HG03565 (cell line): ENCODE results near the gene CHMP1A.
"Not testable (repeated sequence)": the region's sequence is repeated elsewhere in the genome, so short reads cannot be mapped to it uniquely, and the experiment has no call there.

Source experiments
- ATAC-seq: cut with Tn5 transposase; IDR thresholded peaks from one replicate; pipeline ENCODE4 v1.9.1; 2021; ENCODE audit warnings: mild to moderate bottlenecking, moderate library complexity; ENCODE audit not compliant: unreplicated experiment

CHMP1A gene

GRCh38 chr16:89661215-89661614 lies 3.7 kb upstream of the CHMP1A start:
- no peak for ATAC-seq

- ATAC-seq = no peak
These were observed 2.6 kb upstream of the CHMP1A start for GRCh38 chr16:89660146-89660545.

- ATAC-seq = no peak
These were observed 842 bp upstream of the CHMP1A start for GRCh38 chr16:89658221-89658879.

GRCh38 chr16:89656435-89657121 lies 930 bp downstream of the CHMP1A start:
- ATAC-seq = no peak

GRCh38 chr16:89655062-89655643 lies 2.4 kb downstream of the CHMP1A start:
- ATAC-seq = no peak

DNA sequence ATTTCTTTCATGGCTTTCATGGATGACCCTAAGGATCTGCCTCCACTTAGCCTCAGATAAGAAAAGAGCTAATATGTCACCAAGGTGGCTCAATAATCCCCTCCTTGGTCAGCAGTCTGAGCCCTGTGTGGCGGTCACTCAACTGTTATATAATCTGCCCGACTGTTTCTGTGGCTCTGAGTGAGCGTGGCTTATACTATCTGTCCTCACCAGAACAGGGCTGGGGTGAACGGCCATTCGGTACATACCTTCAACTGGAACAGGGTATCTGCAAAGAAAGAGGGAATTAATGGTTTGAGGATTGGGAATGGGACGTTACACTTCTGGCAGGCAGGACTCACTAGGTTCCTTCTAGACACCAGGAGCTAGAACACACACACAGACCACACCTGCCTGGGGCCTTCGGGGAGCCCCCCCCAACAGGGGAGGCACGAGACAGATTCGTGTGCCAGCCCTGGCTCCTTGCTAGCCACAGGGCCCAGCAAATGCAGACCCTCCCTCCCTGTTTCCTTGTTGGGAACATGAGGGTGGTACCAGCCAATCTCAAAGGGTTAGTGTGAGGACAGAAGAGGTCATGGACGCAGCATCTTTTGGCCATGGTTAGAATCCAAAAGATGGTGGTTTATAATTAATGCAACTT lies 3.7 kb downstream of the CHMP1A start:
- ATAC-seq = no peak

DNA sequence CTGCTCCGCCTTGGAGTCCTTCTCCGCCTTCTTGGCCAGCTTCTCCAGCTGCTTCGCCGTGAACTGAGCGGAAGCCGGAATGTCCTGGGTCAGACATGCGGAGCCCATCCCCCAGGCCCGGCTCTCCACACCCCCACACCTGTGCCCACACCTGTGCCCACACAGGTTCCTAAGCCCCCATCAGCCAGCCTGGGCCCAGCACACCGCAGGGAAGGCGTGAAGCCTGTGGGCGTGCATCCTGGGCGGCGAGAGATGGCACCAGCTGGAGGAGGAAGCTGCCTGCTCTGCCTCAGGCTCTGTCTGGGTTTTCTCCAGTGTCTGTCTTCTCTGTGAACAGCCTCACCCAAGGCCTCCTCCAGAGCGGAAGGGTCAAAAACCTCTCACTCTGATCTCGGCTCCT lies 5.9 kb downstream of the CHMP1A start:
- no peak for ATAC-seq

DNA sequence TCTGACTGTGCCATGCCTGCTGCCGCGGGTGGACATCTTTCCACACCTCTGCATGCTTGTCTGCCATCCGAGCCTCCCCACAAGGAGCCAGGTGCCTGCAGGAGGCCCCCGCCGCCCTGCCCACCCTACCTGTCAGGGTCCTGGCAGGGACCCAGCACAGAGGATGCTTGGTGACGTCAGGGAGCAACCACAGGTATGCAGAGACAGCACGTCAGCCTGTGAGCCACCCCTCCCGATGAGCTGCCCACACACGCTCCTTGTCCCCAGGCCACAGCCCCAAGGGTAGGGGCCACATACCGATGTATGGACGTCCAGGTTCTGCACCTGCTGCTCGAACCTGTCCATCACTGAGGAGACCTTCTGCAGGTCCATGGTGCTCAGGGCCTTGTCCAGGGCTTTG lies 10.6 kb downstream of the CHMP1A start:
- no peak for ATAC-seq

GRCh38 chr16:89646270-89646669 lies 11.2 kb downstream of the CHMP1A start:
- no peak for ATAC-seq

DNA sequence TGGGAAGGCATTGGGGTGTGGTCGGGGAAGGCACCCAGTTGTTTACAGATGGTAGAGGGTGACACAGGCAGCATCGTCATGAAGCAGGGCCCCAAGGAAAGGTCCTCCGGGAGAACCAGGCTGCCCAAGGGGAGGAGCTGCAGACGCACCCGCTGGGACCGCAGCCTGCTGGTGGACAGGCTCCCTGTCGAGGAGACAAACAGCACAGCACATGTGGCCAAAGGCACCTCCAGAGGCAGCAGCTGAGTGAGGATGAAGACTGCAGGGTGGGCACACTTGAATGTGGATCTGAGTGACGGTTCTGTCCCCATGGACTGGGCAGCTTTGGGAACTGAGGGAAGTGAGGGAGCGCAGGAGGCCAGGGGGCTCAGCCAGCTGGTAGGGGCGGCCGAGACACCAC lies 12.4 kb downstream of the CHMP1A start:
- ATAC-seq = no peak

DNA sequence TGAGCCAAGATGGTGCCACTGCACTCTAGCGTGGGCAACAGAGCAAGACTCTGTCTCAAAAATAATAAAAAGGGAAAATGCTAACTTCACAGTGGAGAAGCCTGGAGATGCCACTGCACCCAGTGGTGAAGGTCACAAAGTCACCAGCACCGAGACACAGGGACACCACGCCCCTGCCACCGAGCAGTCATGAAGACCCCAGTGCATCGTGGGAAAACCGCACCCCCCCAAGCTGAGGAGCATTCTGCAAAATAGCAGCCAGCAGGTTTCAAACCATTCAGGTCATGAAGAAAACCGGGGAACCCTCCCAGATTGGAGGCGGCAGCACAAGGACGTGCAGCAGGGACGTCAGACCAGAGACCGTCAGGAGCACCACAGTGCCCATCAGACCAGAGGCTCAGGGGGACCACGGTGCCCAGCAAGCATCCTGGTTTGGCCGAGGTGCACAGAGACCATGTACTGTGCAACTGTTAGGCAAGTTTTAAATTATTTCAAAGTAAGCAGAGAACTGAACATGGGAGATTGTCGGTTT lies 13.7 kb downstream of the CHMP1A start:
- ATAC-seq = no peak

DNA sequence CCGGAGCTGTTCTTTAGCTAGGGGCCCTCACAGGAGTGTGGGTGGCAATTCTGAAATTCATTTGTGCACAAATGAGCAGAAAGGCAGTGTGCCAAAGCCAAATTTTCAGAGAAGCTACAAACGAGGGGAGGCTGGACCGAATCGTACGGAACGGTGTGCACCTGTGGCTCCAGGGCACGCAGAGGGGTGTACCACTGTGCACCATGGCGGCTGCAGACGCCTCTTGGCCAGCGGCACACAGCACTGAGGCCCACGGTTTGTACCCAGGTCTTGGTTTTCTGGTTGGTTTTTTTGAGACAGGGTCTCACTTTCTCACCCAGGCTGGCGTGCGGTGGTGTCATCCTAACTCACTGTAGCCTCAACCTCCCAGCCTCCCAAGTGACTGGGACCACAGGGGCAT lies 14.9 kb downstream of the CHMP1A start:
- no peak for ATAC-seq

GRCh38 chr16:89641458-89642119 lies 15.9 kb downstream of the CHMP1A start:
- ATAC-seq = no peak

- ATAC-seq = no peak
These were observed 18.1 kb downstream of the CHMP1A start for GRCh38 chr16:89639385-89639784.

GRCh38 chr16:89638455-89638854 lies 19.1 kb downstream of the CHMP1A start:
- ATAC-seq = no peak

- ATAC-seq = no peak
These were observed 20.1 kb downstream of the CHMP1A start for GRCh38 chr16:89637379-89637778.

DNA sequence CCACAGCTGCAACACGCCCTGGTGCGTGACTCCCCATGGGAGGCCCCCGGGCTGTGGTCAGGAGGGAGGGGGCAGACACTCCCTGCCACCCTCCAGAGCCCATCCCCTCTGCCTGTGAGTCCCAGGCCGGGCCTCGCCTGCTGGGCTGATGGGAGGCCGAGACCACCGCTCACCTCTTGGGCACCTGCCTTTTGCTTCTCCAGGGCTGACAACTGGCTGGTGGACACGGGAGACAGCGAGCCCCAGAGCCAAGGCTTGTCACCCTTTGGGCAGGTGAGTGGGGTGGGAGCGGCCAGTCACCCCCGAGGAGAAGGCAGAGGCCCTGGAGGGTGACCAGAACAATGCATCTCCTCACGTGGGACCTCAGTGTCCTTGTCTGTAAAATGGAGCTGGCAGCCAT lies 20.8 kb downstream of the CHMP1A start:
- ATAC-seq = no peak

GRCh38 chr16:89634463-89635385 lies 22.8 kb downstream of the CHMP1A start:
- ATAC-seq = not testable (repeated sequence)

GRCh38 chr16:89633064-89633631 lies 24.4 kb downstream of the CHMP1A start:
- no peak for ATAC-seq
